Neutrophil (primary cell): ENCODE measurements around the gene EIF4G2.

Source experiments
- H3K27ac ChIP-seq: fragments of 200-600 bp; sonication (generic); 2 replicates; pipeline ENCODE4 v1.5.1; 2016; ENCODE audit warnings: mild to moderate bottlenecking, moderate library complexity
- H3K27me3 ChIP-seq: fragments of 200-600 bp; sonication (generic); 2 replicates; pipeline ENCODE4 v1.6.0; 2016; ENCODE audit warnings: mild to moderate bottlenecking
- H3K36me3 ChIP-seq: fragments of 200-600 bp; sonication (generic); 2 replicates; pipeline ENCODE4 v1.5.1; 2017
- H3K4me1 ChIP-seq, 2 experiments: fragments of 200-600 bp in 1 of 2; sonication (generic) in 1 of 2; 1 replicate in 1 of 2; 2 replicates in 1 of 2; pipeline versions ENCODE4 v1.5.1 to v1.6.1; 2013 to 2016; ENCODE audit warnings: low read depth in 1 of 2, low read length in 1 of 2, mild to moderate bottlenecking in 1 of 2, moderate library complexity in 1 of 2; ENCODE audit not compliant: control insufficient read depth in 1 of 2, insufficient read depth in 1 of 2
- H3K4me3 ChIP-seq, 2 experiments: fragments of 200-600 bp in 1 of 2; sonication (generic) in 1 of 2; 1 replicate in 1 of 2; 2 replicates in 1 of 2; pipeline ENCODE4 v1.5.1; 2013 to 2016; ENCODE audit warnings: low read depth in 1 of 2, low read length in 1 of 2, mild to moderate bottlenecking in 1 of 2, moderate library complexity in 1 of 2
- H3K9me3 ChIP-seq: fragments of 200-600 bp; sonication (generic); 2 replicates; pipeline ENCODE4 v1.5.1; 2016
- CTCF ChIP-seq: fragments of 200-600 bp; sonication (generic); IDR thresholded peaks from 2 replicates; pipeline ENCODE4 v1.5.1; 2016; ENCODE audit warnings: antibody characterized with exemption

The EIF4G2 gene

GRCh38 chr11:10847960-10848860 lies 39.5 kb upstream of the EIF4G2 start:
- peaks cover 8% of the 10 kb centered on the region for H3K36me3 ChIP-seq
- TF ChIP-seq CTCF, result no peak

GRCh38 chr11:10846660-10847059 lies 37.9 kb upstream of the EIF4G2 start:
- Histone ChIP-seq H3K9me3 (no peaks in the 10 kb centered on the region), H3K4me3 (no peak overlapping the region), H3K36me3 (no peaks in the 10 kb centered on the region), H3K27me3 (no peaks in the 10 kb centered on the region), H3K27ac (no peak overlapping the region), H3K4me1 (no peaks in the 10 kb centered on the region)
- no peak for TF ChIP-seq CTCF

More at GRCh38 chr11:10847960-10848860, 39.5 kb upstream of the EIF4G2 start:
- H3K9me3 ChIP-seq, result no peaks in the 10 kb centered on the region
- H3K4me3 ChIP-seq, result no peak overlapping the region
- H3K4me1 ChIP-seq, result no peaks in the 10 kb centered on the region
- no peaks in the 10 kb centered on the region for H3K27me3 ChIP-seq
- H3K27ac ChIP-seq, result no peak overlapping the region

GRCh38 chr11:10845589-10845988 lies 36.9 kb upstream of the EIF4G2 start:
- Histone ChIP-seq H3K27ac (no peak overlapping the region), H3K4me3 (no peak overlapping the region), H3K36me3 (no peaks in the 10 kb centered on the region), H3K4me1 (no peaks in the 10 kb centered on the region), H3K9me3 (no peaks in the 10 kb centered on the region), H3K27me3 (no peaks in the 10 kb centered on the region)
- no peak for TF ChIP-seq CTCF

GRCh38 chr11:10844796-10845195 lies 36.1 kb upstream of the EIF4G2 start:
- Histone ChIP-seq H3K27me3 (no peaks in the 10 kb centered on the region), H3K36me3 (no peaks in the 10 kb centered on the region), H3K9me3 (no peaks in the 10 kb centered on the region), H3K4me3 (no peak overlapping the region), H3K27ac (no peak overlapping the region), H3K4me1 (no peaks in the 10 kb centered on the region)
- TF ChIP-seq CTCF, result no peak

- Histone ChIP-seq H3K4me3 (no peak overlapping the region), H3K36me3 (no peaks in the 10 kb centered on the region), H3K27me3 (no peaks in the 10 kb centered on the region), H3K4me1 (no peaks in the 10 kb centered on the region), H3K9me3 (no peaks in the 10 kb centered on the region), H3K27ac (no peak overlapping the region)
- TF ChIP-seq CTCF, result no peak
Observed at GRCh38 chr11:10844356-10844755, 35.6 kb upstream of the EIF4G2 start.
